ENCODE data around the gene FGF19.
"Not testable (repeated sequence)": the region's sequence is repeated elsewhere in the genome, so short reads cannot be mapped to it uniquely, and the experiment has no call there.

Gene FGF19

DNA sequence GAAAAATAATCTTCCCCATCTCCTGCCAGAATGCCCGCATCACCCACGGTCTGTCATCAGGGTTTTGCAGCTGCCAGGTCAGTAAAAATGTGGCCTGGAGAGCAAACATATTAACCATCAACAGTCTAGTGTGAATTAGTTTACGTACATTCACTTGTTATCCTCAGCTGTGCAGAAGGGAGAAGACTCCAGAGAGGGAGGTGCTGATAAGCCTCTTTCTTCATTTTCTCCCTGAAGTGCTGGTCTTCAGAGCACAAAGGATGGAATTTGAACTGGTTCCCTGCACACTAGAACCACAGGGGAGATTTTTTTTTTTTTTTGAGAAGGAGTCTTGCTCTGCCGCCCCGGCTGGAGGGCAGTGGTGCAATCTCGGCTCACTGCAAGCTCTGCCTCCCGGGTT is 8.2 kb downstream of the FGF19 start:
- no peak for DNase-seq

DNA sequence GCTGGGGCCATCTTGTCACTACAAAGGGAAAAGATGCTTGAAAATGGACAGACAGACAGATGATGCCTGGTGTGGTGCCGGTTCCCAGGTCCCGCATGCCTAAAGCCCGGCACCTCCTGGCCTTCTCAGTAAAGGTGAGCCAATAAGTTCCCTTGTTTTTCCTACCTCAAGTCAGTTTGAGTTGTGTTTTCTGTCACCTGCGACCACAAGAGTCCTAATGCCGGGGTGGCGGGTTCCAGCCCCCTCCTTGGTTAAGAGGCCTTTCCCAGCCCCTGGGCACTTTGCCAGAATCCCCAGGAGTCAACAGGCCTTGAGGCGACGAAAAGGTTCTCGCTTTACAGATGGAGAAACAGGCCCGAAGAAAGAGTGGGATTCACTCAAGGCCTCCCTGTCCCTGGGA is 9.0 kb downstream of the FGF19 start:
- no peak for DNase-seq

GRCh38 chr11:69692422-69692821 is 11.4 kb downstream of the FGF19 start:
- DNase-seq = no peak

- no peak for DNase-seq
Observed at GRCh38 chr11:69691463-69691862, 12.4 kb downstream of the FGF19 start.

GRCh38 chr11:69689484-69690319 is 14.1 kb downstream of the FGF19 start:
- DNase-seq = no peak

DNA sequence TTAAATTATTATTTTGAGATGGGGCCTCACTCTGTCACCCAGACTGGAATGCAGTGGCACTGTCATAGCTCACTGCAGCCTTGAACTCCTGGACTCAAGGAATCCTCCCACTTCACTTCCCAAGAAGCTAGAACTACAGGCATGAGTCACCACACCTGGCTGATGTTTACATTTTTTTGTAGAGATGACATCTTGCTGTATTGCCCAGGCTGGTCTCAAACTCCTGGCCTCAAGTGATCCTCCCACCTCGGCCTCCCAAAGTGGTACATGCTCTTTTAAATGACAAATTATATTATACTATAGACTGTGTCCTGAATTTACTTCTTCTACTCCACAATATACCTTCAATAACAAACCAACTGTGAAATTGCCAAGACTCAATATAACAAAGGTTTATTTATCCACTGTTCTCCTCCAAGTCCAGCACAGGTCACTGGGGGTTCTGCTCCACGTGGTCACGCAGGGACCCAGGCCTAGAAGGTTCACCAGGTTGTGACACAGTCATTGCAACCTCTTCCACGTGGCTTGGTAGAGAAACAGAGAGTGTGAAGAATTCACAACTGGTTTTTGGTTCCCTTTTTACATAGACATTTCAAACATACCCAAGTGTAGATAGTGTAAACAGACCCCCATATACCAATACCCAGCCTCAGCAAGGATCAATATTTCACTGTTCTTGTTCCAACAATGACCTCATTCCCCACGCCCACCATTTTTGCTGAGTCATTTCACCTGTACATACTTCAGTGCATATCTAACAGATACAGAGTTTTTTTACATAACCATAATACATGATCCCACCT is 15.7 kb downstream of the FGF19 start:
- DNase-seq = not testable (repeated sequence)

GRCh38 chr11:69686856-69687255 is 17.0 kb downstream of the FGF19 start:
- no peak for DNase-seq

DNA sequence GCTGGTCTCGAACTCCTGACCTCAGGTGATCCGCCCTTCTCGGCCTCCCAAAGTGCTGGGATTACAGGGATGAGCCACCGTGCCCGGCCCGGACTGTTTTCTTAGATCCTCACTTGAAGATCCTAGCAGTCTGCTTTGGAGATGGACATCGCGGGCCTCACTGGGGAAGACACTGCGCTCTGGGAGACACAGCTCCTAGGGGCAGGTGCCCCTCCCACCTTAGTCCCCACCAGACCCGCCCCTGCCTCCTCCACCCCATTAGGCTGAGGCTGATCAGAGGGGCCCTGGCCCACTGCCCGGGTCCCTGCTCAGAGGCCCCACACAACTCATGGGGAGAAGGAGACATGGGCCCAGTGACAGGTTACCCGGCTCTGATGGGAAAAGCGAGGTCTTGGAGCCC is 17.4 kb downstream of the FGF19 start:
- DNase-seq = no peak

DNA sequence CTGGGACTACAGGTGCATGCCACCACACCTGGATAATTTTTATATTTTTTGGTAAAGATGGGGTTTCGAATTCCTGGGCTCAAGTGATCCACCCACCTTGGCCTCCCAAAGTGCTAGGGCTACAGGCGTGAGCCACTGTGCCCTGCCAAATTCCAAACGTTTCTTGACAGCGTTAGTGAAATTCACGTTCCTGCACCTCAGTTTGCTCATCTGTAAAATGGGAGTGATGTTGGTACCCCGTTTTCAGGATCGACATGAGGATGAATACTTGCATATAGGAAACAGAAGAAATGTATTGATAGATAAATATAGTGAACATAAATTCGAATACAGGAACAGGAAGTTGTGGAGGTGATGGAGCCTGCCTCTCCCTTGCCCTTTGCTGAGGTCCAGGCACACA is 18.5 kb downstream of the FGF19 start:
- DNase-seq = no peak

DNA sequence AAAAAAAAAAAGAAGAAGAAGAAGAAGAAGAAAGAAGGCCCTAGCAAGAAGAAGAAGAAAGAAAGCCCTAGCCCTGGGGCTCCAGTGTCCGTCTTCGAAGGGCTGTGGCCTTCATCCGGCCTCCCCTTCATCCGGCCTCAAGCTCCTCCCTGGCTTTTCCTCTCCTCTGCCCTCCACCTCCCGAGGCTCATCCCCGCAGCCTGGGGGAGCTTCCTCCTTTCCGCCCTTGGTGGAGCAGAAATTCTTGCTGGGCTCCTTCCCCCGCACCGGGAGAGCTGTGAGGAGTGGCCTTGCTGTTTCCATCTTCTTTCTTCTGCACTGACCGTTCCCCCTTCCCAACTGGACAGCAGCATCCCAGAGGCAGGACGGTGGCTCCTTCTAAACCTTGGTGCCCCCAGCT is 19.2 kb downstream of the FGF19 start:
- no peak for DNase-seq

- DNase-seq = no peak
Observed at GRCh38 chr11:69683764-69684333, 20.0 kb downstream of the FGF19 start.

GRCh38 chr11:69682681-69683326 is 21.0 kb downstream of the FGF19 start:
- DNase-seq = no peak

GRCh38 chr11:69682221-69682620 is 21.6 kb downstream of the FGF19 start:
- no peak for DNase-seq

DNA sequence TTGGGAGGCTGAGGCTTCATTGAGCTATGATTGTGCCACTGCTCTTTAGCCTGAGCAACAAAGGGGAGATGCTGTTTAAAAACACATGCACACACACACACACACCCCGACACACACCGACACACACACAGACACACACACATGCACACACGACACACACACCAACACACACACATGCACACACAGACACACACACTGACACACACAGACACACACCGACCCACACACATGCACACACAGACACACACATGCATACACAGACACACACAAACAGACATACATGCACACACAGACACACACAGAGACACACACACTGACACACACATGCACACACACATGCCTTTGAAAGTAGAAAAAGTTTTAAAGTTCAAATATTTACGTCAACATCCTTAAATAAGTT is 23.1 kb downstream of the FGF19 start:
- DNase-seq = no peak

- DNase-seq = no peak
Observed at GRCh38 chr11:69677749-69678148, 26.1 kb downstream of the FGF19 start.

GRCh38 chr11:69674886-69675714 is 28.7 kb downstream of the FGF19 start, which contains the start of gene LTO1:
TSS of gene LTO1 (minus strand) at chr11:69675353. CDS start at chr11:69675239, 114 bp downstream.
- peak; percentile 97 for DNase-seq

GRCh38 chr11:69674267-69674885 is 29.4 kb downstream of the FGF19 start:
- peak; percentile 51 for DNase-seq

DNA sequence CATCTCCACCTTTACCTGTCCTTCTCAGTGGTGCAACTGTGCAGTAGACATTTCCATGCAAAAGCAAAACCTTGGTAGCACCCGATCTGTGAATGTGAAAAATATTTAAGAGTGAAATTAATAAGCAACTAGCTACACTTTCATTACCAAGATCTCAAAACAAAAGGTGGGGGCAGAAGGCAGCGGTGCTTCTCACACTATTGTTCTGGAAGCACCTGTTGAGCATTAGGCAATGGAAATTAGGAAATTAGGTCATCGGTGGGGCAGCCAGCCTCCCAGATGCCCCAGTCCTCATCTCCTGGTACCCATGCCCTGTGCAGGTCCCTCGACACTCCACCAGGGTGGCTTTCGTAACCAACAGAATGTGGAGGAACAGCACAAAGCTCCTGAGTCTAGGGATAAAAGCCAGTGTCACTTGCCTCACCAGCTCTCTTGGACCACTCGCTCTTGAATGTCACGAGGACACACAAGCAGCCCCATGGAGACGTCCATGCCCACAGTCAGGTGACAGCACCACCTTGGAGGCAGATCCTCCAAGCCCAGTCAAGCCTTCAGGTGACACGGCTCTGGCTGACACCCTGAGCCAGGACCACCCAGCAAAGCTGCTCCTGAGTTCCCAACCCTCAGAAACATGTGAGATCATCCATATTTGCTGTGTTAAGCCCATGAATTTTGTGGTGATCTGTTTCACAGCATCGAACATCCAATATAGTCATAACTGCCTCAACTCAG is 31.9 kb downstream of the FGF19 start:
- DNase-seq = no peak

- peak; percentile 90 for DNase-seq
Observed at GRCh38 chr11:69670158-69670845, 33.5 kb downstream of the FGF19 start.

DNA sequence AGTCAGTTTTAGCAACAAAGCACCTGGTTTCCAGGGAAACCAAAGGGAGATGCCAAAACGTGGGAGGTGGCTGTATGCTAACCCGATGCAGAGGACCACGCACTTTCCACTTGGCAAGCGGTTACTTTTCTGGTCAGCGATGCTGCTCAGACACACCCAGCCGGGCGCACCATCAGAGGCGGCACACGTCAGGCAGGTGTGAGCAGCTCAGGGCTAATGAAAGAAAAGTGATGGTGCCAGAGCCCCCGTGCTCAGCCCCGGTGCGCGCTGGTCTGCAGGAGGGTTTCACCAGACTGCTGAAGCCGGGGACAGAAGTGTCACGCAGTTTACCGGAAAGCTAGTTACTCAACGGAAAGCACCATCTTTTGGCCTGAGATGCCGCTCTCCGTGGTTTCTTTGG is 34.3 kb downstream of the FGF19 start:
- no peak for DNase-seq

All from left hindlimb (tissue), 1 donor.